CD4-positive, alpha-beta T cell treated with Interleukin-6 for 4 hours (primary cell): Measurements from ENCODE around the gene KIF1B.
"Not testable (repeated sequence)": the region's sequence is repeated elsewhere in the genome, so short reads cannot be mapped to it uniquely, and the experiment has no call there.

Experiments
- DNase-seq: peaks from one replicate; pipeline ENCODE4 v3.0.0-alpha.2; 2020; ENCODE audit warnings: mixed read lengths

KIF1B gene

DNA sequence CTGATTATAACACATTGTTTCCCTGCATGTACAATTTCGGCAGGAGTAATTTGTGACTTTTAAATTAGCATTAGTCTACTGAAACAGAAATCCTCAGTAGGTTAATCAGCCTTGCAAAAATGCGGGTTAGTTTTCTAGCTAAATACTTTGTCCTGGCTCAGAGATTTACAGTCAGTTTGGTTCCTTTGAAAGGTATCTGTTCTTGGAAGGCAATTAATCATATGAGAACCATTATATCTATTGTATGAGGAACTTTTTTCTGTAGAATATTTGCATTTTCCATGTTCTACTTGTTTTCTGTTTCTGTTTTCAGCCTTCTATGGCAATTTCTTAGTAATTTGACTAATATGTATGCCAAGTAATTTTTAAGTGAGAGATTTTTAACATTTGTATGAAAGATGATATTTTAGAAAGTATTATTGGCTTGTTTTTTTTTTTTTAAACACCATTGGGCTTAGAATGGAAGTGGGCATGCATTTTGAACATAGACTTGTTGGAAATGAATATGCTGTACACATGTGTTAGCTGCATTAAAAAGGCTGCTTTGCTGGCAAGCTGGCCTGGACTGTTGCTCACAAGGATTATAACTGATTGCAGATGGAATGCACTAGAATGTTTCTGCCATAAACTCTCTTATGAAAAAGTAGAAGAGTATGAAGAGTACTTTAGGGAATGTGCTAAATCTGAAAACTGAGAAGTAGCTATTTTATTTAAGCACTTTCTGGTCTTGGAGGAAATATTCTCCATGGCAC, 26.2 kb downstream of the KIF1B start:
- no peak for DNase-seq

DNA sequence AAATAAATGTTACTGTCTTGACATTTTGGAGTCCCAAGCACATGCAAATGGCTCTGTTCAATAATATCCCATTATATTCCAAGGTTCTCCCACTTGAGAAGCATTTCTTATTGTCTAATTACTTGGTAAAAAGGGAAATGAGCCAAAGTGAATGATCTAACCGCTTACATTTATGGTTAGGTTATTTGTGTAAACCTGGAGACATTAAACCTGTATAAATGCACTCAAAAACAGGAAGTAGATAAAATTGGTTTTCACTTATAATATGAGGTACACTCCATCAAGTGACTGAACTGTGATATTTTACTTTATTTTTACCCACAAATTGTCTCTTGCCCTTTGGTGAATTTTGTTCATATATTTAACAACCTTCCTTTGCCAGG, 26.8 kb downstream of the KIF1B start:
- no peak for DNase-seq

DNA sequence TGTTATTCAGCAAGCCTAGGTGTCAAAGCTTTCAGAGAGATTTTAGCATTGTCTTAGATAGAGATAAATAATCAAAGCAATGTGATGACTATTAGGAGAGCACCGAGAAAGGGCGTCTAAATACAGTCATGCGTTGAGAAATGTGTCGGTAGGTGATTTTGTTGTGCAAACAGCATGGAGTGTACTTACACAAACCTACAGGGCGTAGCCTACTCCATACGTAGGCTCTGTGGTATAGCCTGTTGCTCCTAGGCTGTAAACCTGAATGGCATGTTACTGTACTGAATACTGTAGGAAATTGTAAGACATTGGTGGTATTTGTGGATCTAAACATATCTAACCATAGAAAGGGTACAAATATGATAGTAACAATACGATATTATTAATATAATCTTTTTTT, 31.8 kb downstream of the KIF1B start:
- no peak for DNase-seq

DNA sequence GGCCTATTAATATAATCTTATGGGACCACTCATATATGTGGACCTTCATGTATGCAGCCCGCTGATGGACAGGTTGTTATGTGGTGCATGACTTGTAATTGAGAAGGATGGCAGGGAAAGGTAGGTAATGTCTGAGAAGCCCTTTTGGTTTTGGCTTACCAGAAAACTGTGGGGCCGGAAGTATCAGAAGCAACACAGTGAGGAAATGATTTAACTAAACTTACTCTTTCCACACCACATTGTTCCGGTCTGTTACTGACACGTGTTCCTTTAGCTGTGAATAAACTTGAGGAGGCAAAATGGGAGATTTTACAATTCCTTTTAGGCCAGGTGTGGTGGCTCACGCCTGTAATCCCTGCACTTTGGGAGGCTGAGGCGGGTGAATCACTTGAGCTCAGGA, 32.4 kb downstream of the KIF1B start:
- DNase-seq = no peak

DNA sequence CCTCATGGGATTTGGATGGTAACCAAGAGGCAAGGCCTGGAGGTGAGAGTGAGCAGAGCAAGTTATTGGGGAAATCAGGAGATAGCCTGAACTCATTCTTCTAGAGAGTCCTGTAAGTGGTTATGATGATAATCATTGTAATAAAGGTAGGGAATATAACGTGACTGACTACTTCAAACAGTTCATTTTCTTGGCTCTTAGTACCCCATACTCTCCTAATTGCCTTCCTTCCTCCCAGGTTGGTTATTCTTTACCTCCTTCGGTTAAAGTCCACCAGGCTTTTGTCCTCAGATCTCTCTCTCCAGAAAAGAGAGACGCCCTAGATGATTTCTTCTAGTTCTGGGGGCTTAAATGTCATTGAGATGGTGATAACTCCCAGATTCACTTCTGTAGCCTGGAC, 35.3 kb downstream of the KIF1B start:
- DNase-seq = no peak

DNA sequence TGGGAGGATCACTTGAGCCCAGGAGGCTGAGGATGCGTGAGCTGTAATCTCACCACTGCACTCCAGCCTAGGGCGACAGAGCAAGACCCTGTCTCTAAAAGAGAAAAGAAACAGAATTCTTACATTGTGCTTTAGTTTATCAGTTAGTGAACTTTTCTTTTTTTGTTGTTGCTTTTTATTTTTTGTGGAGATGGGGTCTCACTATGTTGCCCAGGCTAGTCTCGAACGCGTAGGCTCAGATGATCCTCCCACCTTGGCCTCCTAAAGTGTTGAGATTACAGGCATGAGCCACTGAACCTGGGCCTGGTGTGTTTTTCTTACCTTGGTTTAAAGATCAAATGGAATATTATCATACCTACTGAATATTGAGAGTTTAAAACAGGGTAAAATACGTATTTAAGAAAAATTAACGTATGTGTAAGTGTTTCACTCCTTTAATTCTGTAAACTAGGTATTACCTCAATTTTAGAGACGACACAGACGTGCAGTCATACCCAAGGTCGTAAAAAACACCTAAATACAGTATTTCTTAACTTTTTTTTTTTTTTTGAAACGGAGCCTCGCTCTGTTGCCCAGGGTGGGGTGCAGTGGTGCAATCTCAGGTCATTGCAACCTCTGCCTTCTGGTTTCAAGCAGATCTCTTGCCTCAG, 39.6 kb downstream of the KIF1B start:
- DNase-seq = no peak

DNA sequence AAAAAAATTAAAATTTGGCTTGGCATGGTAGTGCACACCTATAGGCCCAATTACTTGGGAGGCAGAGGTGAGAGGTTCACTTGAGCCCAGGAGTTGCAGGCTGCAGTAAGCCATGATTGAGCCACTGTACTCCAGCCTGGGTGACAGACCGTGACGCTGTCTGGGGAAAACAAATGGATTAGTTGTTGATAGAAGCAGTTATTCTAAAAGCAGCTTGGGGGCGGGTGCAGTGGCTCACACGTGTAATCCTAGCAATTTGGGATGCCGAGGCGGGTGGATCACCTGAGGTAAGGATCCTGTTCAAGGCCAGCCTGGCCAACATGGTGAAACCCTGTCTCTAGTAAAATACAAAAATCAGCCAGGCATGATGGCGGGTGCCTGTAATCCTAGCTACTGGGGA, 40.3 kb downstream of the KIF1B start:
- DNase-seq = no peak

DNA sequence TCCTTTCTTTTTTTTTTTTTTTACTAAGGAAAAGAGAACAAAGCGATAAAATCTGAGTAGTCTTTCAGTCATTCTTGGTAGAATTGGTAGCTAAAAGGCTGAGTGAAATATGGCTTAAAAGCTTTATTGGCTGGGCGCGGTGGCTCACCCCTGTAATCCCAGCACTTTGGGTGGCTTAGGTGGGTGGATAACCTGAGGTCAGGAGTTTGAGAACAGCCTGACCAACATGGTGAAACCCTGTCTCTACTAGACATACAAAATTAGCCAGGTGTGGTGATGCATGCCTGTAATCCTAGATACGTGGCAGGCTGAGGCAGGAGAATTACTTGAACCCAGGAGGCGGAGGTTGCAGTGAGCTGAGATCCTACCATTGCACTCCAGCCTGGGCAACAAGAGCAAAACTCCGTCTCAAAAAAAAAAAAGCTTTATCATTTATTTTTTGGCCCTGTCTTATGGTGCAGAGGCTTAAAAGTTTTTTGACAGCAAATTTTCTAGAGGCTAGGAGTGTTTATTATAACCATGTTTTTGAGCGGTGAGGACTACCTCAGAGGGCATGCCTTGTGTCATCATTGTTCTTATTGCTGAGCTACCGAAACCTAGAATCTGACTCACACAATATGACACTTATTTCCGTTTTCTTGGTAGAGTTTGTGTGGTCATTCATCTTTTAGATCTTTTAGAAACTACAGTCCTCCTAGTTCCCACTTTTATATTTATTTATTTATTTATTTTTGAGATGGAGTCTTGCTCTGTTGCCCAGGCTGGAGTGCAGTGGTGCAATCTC, 41.1 kb downstream of the KIF1B start:
- not testable (repeated sequence) for DNase-seq

DNA sequence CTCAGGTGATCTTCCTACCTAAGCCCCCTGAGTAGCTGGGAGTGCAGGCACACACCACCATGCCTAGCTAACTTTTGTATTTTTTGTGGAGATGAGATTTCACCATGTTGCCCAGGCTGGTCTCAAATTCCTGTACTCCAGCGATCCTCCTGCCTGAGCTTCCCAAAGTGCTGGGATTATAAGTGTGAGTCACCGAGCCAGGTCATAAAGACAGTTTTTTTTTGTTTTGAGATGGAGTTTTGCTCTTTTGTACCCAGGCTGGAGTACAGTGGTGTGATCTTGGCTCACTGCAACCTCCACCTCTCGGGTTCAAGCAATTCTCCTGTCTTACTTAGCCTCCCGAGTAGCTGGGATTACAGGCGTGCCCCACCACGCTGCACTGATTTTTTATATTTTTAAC, 42.1 kb downstream of the KIF1B start:
- DNase-seq = no peak

DNA sequence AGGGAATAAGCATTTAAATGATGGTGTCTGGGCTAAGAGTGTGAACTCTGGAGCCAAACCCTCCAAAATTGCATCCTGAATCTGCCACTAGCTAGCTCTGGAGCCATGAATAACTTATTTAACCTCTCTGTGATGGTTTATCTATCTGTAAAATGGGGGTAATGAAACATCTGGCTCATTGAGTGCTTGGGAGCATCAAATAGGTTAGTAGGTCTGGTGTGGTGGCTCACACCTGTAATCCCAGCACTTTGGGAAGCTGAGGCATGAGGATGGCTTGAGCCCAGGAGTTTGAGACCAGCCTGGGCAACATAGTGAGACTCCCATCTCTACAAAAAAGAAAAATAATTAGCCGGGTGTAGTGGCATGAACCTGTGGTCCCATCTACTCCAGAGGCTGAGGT, 42.8 kb downstream of the KIF1B start:
- no peak for DNase-seq

DNA sequence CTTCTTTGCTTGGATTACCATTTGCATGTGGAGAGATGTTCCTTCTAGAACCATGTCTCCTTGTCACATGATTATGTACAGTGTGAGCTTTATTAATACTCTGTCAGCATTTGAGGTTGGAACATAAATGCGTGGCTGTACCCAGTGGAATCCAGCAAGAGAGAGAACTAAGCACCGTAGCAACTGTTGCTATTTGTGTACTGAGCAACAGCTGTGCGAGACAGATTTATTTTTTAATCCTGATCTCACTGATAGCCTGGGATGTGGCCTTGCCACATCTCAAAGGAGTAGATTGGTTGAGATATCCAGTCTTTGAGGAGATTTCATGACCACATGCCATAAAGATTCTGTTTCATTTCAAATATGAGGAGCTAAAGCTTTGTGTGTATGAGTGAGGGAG, 43.4 kb downstream of the KIF1B start:
- no peak for DNase-seq

DNA sequence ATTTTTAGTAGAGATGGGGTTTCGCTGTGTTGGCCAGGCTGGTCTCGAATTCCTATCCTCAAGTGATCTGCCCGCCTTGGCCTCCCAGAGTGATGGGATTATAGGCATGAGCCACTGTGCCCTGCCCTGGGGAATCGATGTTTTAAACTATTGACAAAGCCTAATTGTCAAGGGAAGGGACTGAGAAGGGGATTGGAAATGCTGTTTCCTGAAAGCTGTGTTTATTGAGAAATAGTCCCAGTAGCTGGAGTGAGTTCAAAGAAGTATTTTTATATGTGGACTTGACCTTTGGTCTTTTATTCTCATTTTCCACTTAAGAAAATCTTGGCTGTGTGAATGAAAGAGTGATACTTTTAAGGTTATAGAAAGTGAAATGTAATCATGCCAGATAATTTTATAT, 47.5 kb downstream of the KIF1B start:
- DNase-seq = no peak

DNA sequence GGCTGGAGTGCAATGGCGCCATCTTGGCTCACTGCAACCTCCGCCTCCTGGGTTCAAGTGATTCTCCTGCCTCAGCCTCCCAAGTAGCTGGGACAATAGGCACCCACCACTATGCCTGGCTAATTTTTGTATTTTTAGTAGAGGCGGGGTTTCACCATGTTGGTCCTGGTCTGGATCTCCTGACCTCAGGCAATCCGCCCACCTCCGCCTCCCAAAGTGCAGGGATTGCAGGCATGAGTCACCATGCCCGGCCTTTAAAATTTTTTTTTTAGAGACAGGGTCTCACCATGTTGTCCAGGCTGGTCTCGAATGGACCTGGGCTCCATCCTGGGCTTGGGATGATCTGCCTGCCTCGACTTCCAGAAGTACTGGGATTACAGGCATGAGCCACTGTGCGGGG, 49.2 kb downstream of the KIF1B start:
- not testable (repeated sequence) for DNase-seq

DNA sequence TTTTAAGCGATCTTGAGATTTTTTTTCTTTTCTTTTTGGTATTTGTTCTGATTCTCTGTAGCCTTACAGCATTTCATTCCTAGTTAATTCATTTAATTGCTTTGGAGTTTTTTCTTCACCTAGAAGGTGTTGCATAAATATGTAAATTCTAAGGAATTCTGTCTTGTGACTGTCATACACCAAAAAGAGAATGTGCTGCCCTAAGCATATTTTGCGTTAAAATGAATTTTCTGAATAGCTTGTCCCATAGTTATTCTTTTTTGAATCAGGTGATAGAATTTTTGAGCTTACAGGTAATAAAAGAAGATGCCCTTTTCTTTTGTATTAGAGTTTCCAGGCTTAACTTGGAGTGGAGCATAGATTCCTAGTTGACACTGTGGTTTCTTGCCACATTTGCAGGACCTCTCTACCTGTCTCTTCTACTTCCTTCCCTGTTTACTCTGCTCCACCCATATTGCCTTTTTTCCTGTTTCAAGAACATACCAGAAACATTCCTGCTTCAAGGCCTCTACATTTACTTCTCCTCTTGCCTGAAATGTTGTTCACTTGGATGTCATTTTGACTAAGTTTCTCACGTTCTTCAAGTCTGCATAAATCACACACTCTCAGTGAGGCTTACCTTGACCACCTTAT, 53.2 kb downstream of the KIF1B start:
- no peak for DNase-seq

DNA sequence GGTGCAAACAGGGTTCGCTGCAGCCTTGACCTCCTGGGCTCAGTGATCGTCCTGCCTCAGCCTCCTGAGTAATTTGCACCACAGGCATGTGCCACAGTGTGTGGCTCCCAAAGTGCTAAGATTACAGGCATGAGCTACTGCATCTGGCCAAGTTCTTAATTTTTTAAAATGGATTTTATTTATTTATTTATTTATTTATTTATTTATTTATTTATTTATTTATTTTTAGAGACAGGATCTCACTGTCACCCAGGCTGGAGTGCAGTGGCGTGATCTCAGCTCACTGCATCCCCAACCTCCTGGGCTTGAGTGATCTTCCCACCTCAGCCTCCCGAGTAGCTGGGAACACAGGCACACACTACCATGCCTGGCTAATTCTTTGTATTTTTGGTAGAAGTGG, 54.7 kb downstream of the KIF1B start:
- no peak for DNase-seq

DNA sequence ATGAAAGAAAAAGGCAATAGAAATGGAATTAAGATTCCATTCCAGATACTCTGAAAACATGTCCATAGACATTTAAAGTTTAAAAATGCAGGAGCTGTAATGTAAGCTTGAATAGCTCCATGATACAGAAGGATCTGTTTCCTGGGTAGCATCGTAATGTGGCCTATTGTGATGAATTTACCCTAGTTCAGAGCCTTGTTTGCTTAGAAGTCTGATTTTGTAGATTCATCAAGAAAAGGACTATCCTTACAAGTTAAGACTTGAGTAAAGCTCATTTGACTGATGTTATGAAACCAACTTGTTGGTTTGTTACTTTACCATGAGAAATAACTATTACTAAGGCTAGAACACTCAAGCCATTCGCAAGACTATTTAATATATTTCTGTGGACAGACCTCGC, 55.5 kb downstream of the KIF1B start:
- no peak for DNase-seq

DNA sequence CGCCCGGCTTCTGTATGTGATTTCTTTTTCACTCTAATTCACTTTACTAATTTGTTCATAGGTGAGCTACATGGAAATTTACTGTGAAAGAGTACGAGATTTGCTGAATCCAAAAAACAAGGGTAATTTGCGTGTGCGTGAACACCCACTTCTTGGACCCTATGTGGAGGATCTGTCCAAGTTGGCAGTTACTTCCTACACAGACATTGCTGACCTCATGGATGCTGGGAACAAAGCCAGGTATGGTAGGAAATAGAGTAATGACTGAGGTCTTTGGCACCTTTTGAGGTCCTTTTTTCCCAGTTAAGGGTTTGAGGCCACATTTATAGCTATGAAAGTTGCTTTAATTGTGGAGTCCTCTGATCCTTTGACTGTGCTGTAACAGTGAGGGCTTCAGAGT, 56.9 kb downstream of the KIF1B start:
- DNase-seq = no peak

DNA sequence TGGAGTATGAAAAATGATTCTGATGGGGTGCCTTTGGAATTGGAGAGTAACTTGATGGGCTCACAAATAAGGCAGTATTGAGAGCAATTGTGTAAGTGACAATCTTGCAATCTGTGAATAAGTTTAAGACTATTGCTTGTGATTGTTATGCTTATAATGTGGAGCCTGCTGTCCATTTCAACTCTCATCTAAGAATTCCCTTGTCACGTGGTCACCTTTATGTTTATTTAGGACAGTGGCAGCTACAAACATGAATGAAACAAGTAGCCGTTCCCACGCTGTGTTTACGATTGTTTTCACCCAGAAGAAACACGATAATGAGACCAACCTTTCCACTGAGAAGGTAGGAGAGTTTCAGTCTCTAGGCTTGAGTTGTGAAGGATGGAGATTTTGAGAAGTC, 57.6 kb downstream of the KIF1B start:
- DNase-seq = no peak

DNA sequence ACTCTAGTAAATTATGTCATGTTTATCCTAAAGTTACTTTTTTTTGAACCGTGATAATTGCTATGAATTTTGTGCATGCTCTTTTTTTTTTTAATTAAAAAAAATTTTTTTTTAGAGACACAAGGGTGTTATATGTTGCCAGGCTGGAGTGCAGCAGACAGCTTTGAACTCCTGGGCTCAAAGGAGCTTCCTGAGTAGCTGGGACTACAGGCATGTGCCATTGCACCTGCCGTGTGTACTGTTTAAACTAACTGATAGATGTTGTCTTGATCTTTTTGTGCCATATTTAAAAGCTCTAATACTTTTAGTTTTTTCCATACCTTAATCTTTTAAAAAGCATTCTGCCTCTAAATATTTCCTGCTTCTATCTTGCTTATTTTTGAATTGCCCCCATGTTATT, 60.7 kb downstream of the KIF1B start:
- no peak for DNase-seq

DNA sequence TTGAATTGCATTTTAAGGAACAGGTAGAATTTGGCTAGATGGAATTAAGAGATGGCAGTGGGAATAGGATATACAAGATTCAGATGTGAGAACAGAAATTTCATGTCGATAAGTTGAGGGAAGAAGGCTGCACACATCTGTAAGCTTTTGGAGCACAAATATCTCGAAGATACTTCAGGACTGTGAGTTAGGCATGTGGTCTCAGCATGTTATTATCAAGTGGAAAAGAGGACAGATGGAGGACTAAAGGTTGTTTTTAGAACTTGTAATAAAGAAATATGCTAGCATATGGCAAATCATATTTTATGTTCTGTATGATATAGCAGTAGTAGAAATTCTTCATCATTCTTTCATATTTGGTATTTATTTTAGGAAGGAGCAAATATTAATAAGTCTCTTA, 61.5 kb downstream of the KIF1B start:
- no peak for DNase-seq

DNA sequence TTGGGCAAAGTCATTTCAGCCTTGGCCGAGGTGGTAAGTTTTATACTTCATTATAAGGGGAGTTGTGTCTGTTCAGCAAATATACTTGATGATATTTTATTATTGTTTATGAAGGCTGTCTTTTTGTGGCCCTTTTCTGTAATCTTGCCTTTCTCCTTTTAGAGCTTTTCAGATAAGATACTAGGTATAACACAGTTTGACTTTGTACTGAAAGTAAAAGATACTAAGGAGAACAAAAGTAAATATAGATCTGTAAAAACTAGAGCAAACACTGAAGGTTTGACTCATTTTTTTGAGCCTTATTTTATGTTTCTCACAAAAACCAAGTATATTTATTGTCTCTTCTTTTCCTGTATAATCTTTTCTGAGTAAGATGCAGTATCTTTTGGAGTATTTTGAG, 61.9 kb downstream of the KIF1B start:
- no peak for DNase-seq

DNA sequence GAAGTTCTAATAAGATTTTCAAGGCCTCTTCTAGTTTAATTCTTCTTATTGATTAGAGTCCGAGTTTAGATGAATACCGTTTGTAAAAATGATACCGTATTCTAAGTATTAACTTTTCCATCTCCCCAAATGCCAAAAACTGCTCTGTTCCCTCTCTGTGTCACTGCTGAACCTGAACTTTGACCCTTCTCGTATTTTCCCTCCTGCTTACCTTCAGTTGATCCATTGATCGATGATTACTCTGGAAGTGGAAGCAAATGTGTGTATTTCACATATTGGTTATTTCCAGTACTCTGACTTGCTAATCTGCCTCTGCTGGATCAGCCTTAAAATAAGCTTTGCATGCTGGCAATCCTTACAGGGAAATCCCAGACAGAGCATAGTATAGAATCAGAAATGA, 68.5 kb downstream of the KIF1B start:
- no peak for DNase-seq

DNA sequence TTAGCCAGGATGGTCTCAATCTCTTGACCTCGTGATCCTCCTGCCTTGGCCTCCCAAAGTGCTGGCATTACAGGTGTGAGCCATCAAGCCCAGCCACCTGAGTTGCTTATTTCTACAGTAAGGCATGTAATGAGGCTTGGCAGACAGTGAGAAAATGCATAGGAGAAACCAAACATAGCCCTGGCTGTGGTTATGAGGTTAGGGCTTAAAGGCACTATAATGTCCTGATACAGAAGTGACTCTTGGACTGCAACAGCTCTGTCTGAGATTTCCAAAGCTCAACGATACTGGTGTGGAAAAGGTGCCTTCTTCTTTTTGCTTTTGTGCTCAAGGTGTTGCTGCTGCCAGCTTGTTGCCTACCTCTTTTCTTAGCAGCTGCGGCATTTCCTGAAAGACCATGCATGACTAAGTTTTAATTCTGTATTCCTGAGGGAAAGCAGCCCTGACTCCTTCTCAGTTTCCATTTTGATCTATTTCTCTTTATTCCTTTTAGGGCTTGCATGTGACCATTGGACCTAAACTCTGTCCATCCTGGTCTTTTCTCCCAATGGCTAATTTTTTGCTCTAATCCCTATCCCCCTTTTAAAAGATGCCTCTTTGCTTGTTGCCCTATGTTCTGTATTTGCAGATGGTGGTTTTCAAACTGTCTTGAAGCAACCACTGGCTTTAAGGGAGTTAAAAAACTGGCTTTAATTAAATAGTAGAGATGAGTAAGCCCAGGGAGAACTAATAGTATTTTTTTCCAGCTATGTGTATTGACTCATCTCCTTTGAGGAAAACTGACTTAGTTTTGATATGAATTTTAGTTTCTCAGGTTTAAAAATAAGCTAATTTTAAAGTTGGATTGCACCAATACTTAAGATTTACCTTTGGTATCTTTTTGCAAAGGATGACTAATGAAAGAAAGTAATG, 70.3 kb downstream of the KIF1B start:
- no peak for DNase-seq
